ENCODE results near the gene TMEM127. TPM values are rescaled to one million over a fixed set of nuclear protein-coding genes. Genes with fewer than 3 reads are reported as not detected.

The TMEM127 gene
- total and polyA plus RNA-seq, 2 experiments from 2014 or later = 33.6 to 44.4 TPM

- no peaks in the 10 kb centered on the region for H3K79me2 ChIP-seq
- no peak overlapping the region for H2AFZ ChIP-seq
- no peak overlapping the region for H3K27ac ChIP-seq
- no peaks in the 10 kb centered on the region for H3K27me3 ChIP-seq
- peak; percentile 55 for DNase-seq (ENCODE audit: low spot score)
- no peaks in the 10 kb centered on the region for H4K20me1 ChIP-seq (ENCODE audit: insufficient read depth, poor library complexity, severe bottlenecking)
- 94% methylated on average over 1 of the region's 1 CpG for WGBS (ENCODE audit: low lambda C conversion rate, missing lambda C conversion rate)
- H3K4me3 ChIP-seq = no peak overlapping the region
- no peak overlapping the region for H3K4me2 ChIP-seq
- TF ChIP-seq EZH2 (IDR thresholded peaks at IDR 0.05; ENCODE audit: borderline replicate concordance) = no peak
- no peak for TF ChIP-seq CTCF (IDR thresholded peaks at IDR 0.05; ENCODE audit: poor library complexity)
- TF ChIP-seq EZH2phosphoT487 (IDR thresholded peaks at IDR 0.05; ENCODE audit: low read depth, severe bottlenecking, unreplicated experiment) = no peak
- H3K4me1 ChIP-seq (ENCODE audit: insufficient read depth) = no peaks in the 10 kb centered on the region
- no peaks in the 10 kb centered on the region for H3K36me3 ChIP-seq (replicated peaks; ENCODE audit: insufficient read depth, low read depth)
- no peaks in the 10 kb centered on the region for H3K9me3 ChIP-seq (ENCODE audit: low read depth)
- no peaks in the 10 kb centered on the region for H3K9me2 ChIP-seq (replicated peaks; ENCODE audit: insufficient read depth)
Observed at GRCh38 chr2:96236882-96237281, 28.9 kb downstream of the TMEM127 start.

- Histone ChIP-seq H3K27ac (no peak overlapping the region), H3K4me2 (no peak overlapping the region), H3K9me2 (replicated peaks; ENCODE audit: insufficient read depth) (no peaks in the 10 kb centered on the region), H2AFZ (no peak overlapping the region), H3K79me2 (no peaks in the 10 kb centered on the region), H3K9me3 (ENCODE audit: low read depth) (no peaks in the 10 kb centered on the region), H3K4me3 (no peak overlapping the region), H3K27me3 (no peaks in the 10 kb centered on the region), H3K4me1 (ENCODE audit: insufficient read depth) (no peaks in the 10 kb centered on the region), H4K20me1 (ENCODE audit: insufficient read depth, poor library complexity, severe bottlenecking) (no peaks in the 10 kb centered on the region), H3K36me3 (replicated peaks; ENCODE audit: insufficient read depth, low read depth) (no peaks in the 10 kb centered on the region)
- no peak for TF ChIP-seq CTCF (IDR thresholded peaks at IDR 0.05; ENCODE audit: poor library complexity)
- no peak for TF ChIP-seq EZH2phosphoT487 (IDR thresholded peaks at IDR 0.05; ENCODE audit: low read depth, severe bottlenecking, unreplicated experiment)
- TF ChIP-seq EZH2 (IDR thresholded peaks at IDR 0.05; ENCODE audit: borderline replicate concordance) = no peak
- WGBS (ENCODE audit: low lambda C conversion rate, missing lambda C conversion rate) = 73% methylated on average over 4 of the region's 4 CpGs
- no peak for DNase-seq (ENCODE audit: low spot score)
Observed at GRCh38 chr2:96233880-96234316, 31.9 kb downstream of the TMEM127 start.

GRCh38 chr2:96233436-96233835, 32.4 kb downstream of the TMEM127 start:
- H3K4me1 ChIP-seq (ENCODE audit: insufficient read depth) = no peaks in the 10 kb centered on the region
- no peaks in the 10 kb centered on the region for H3K79me2 ChIP-seq
- no peak overlapping the region for H3K4me3 ChIP-seq
- H3K27ac ChIP-seq = no peak overlapping the region
- no peaks in the 10 kb centered on the region for H3K36me3 ChIP-seq (replicated peaks; ENCODE audit: insufficient read depth, low read depth)
- WGBS (ENCODE audit: low lambda C conversion rate, missing lambda C conversion rate) = 93% methylated on average over 6 of the region's 6 CpGs
- H3K9me3 ChIP-seq (ENCODE audit: low read depth) = no peaks in the 10 kb centered on the region
- H3K4me2 ChIP-seq = no peak overlapping the region
- no peaks in the 10 kb centered on the region for H3K27me3 ChIP-seq
- H3K9me2 ChIP-seq (replicated peaks; ENCODE audit: insufficient read depth) = no peaks in the 10 kb centered on the region
- DNase-seq (ENCODE audit: low spot score) = no peak
- no peaks in the 10 kb centered on the region for H4K20me1 ChIP-seq (ENCODE audit: insufficient read depth, poor library complexity, severe bottlenecking)
- TF ChIP-seq EZH2phosphoT487 (IDR thresholded peaks at IDR 0.05; ENCODE audit: low read depth, severe bottlenecking, unreplicated experiment) (no peak), EZH2 (IDR thresholded peaks at IDR 0.05; ENCODE audit: borderline replicate concordance) (no peak), CTCF (IDR thresholded peaks at IDR 0.05; ENCODE audit: poor library complexity) (no peak)
- H2AFZ ChIP-seq = no peak overlapping the region

GRCh38 chr2:96231316-96231715, 34.5 kb downstream of the TMEM127 start:
- no peak overlapping the region for H3K4me2 ChIP-seq
- no peaks in the 10 kb centered on the region for H3K9me2 ChIP-seq (replicated peaks; ENCODE audit: insufficient read depth)
- H2AFZ ChIP-seq = no peak overlapping the region
- no peak overlapping the region for H3K4me3 ChIP-seq
- no peak for TF ChIP-seq CTCF (IDR thresholded peaks at IDR 0.05; ENCODE audit: poor library complexity)
- no peak for TF ChIP-seq EZH2 (IDR thresholded peaks at IDR 0.05; ENCODE audit: borderline replicate concordance)
- WGBS (ENCODE audit: low lambda C conversion rate, missing lambda C conversion rate) = 98% methylated on average over 4 of the region's 4 CpGs
- no peaks in the 10 kb centered on the region for H4K20me1 ChIP-seq (ENCODE audit: insufficient read depth, poor library complexity, severe bottlenecking)
- H3K4me1 ChIP-seq (ENCODE audit: insufficient read depth) = no peaks in the 10 kb centered on the region
- H3K36me3 ChIP-seq (replicated peaks; ENCODE audit: insufficient read depth, low read depth) = no peaks in the 10 kb centered on the region
- no peak overlapping the region for H3K27ac ChIP-seq
- DNase-seq (ENCODE audit: low spot score) = no peak
- H3K79me2 ChIP-seq = no peaks in the 10 kb centered on the region
- no peaks in the 10 kb centered on the region for H3K9me3 ChIP-seq (ENCODE audit: low read depth)
- H3K27me3 ChIP-seq = no peaks in the 10 kb centered on the region

Measured in hepatocyte (in vitro differentiated cells).